Hepatocyte (in vitro differentiated cells): ENCODE results near the gene ADCY6. TPM values are rescaled to one million over a fixed set of nuclear protein-coding genes. Genes with fewer than 3 reads are reported as not detected.

Experiments
- DNase-seq: peaks from one replicate; pipeline ENCODE4 v3.0.0-alpha.2; 2016; ENCODE audit warnings: low spot score
- H2AFZ ChIP-seq: fragments of 200-600 bp; sonication (generic); 2 replicates; pipeline ENCODE4 v1.6.0; 2016; ENCODE audit warnings: antibody characterized with exemption, mild to moderate bottlenecking
- H3K27ac ChIP-seq: fragments of 200-600 bp; sonication (generic); 2 replicates; pipeline ENCODE4 v1.5.1; 2016; ENCODE audit warnings: mild to moderate bottlenecking
- H3K27me3 ChIP-seq: fragments of 200-600 bp; sonication (generic); 2 replicates; pipeline ENCODE4 v1.6.1; 2016
- H3K36me3 ChIP-seq: fragments of 200-600 bp; sonication (generic); replicated peaks from 2 replicates; pipeline ENCODE4 v1.5.1; 2016; ENCODE audit warnings: low read depth; ENCODE audit not compliant: insufficient read depth
- H3K4me1 ChIP-seq: fragments of 200-600 bp; sonication (generic); 2 replicates; pipeline ENCODE4 v1.5.1; 2016; ENCODE audit warnings: mild to moderate bottlenecking, moderate library complexity; ENCODE audit not compliant: insufficient read depth
- H3K4me2 ChIP-seq: fragments of 200-600 bp; sonication (generic); 2 replicates; pipeline ENCODE4 v1.6.0; 2016
- H3K4me3 ChIP-seq: fragments of 200-600 bp; sonication (generic); 2 replicates; pipeline ENCODE4 v1.5.1; 2016; ENCODE audit warnings: mild to moderate bottlenecking
- H3K79me2 ChIP-seq: fragments of 200-600 bp; sonication (generic); 2 replicates; pipeline ENCODE4 v1.6.0; 2017; ENCODE audit warnings: mild to moderate bottlenecking
- H3K9me2 ChIP-seq: fragments of 200-600 bp; sonication (generic); replicated peaks from 2 replicates; pipeline ENCODE4 v1.6.0; 2017; ENCODE audit warnings: mild to moderate bottlenecking; ENCODE audit not compliant: insufficient read depth
- H3K9me3 ChIP-seq: fragments of 200-600 bp; sonication (generic); 2 replicates; pipeline ENCODE4 v1.5.1; 2016; ENCODE audit warnings: low read depth, mild to moderate bottlenecking
- H4K20me1 ChIP-seq: fragments of 200-600 bp; sonication (generic); 2 replicates; pipeline ENCODE4 v1.6.0; 2016; ENCODE audit warnings: mild to moderate bottlenecking; ENCODE audit not compliant: insufficient read depth, poor library complexity, severe bottlenecking
- EZH2 ChIP-seq: fragments of 200-600 bp; sonication (generic); IDR thresholded peaks from 2 replicates; pipeline ENCODE4 v1.6.1; 2016; ENCODE audit warnings: antibody characterized with exemption, mild to moderate bottlenecking, borderline replicate concordance
- EZH2phosphoT487 ChIP-seq: fragments of 200-600 bp; sonication (generic); IDR thresholded peaks from one replicate; pipeline ENCODE4 v1.6.1; 2018; ENCODE audit warnings: antibody characterized with exemption, mild to moderate bottlenecking, low read depth, moderate library complexity; ENCODE audit not compliant: unreplicated experiment, severe bottlenecking
- WGBS: methylation state at CpG from one replicate; pipeline ENCODE4 v1.1.6; 2016; ENCODE audit warnings: low lambda C conversion rate; ENCODE audit errors: missing lambda C conversion rate; 5-methylcytosine and 5-hydroxymethylcytosine counted together
- polyA plus RNA-seq: library from polyadenylated mRNA; unstranded; fragments of >200 nt; fragmentation: Nextera tagmentation; extraction: Ambion mirVana; gene quantifications from 2 replicates; pipeline ENCODE4 v1.2.1, GENCODE V29; 2016
- total RNA-seq: library from RNA; depleted of rRNA; stranded (reverse); fragments of >200 nt; gene quantifications from 2 replicates; pipeline ENCODE4 v1.2.3, GENCODE V29; 2014
- TF ChIP-seq, protein P1 (sequence below): fragments of 200-600 bp; sonication (generic); IDR thresholded peaks from 2 replicates; pipeline ENCODE4 v1.5.1; 2016; ENCODE audit warnings: antibody characterized with exemption, mild to moderate bottlenecking; ENCODE audit not compliant: poor library complexity

Gene ADCY6
- total and polyA plus RNA-seq, 2 experiments from 2014 or later: 22.7 to 37.7 TPM

DNA sequence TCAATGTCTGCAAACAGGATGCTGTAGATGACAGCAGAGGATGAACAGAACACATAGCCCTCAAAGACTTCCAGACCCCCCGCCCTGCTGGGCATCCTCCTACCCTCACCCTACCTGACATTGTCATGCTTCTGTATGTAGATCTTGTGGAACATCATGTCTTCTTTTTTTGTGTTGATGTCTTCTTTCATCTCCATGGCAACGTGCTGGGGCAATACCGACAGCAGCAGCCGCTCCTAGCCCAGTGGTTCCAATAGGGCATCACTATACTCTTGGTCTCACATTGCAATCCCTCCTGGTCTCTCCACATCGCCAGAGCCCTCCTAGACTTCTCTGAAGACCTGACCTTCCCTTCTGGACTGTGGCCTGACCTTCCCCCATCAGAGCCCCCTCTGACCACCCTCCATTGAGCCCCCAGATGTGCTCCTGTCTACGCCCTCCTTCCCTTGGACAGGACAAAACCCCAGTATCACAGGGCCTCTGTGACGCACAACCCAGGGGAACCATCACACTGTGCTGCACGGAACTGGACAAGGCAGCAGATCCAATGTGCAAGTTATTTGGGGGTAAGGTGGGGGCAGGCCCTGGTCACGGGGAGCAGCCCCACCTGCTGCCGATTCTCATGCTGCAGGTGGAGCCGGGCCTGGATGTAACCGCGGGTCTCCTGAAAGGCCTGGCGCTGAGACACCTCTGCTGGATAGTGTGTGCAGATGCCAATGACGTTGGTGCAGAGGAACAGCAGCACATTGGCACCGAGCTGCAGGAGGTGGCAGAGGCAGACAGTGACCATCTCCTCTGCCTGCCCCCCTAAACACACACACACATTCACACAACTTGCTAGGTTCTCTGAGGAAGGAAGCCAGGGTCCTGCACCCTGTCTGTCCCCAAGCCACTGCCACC is 11.1 kb downstream of the ADCY6 start:
- Histone ChIP-seq H2AFZ (no peak overlapping the region), H3K4me1 (peaks cover 4% of the 10 kb centered on the region), H3K9me3 (no peaks in the 10 kb centered on the region), H3K4me3 (no peak overlapping the region), H4K20me1 (peaks cover 4% of the 10 kb centered on the region), H3K36me3 (peaks cover 4% of the 10 kb centered on the region), H3K27me3 (no peaks in the 10 kb centered on the region), H3K9me2 (no peaks in the 10 kb centered on the region), H3K4me2 (no peak overlapping the region), H3K27ac (no peak overlapping the region), H3K79me2 (peaks cover 33% of the 10 kb centered on the region)
- 94% methylated on average over 16 of the region's 16 CpGs for WGBS
- TF ChIP-seq EZH2 (no peak), EZH2phosphoT487 (no peak)
- TF ChIP-seq, protein P1, sequence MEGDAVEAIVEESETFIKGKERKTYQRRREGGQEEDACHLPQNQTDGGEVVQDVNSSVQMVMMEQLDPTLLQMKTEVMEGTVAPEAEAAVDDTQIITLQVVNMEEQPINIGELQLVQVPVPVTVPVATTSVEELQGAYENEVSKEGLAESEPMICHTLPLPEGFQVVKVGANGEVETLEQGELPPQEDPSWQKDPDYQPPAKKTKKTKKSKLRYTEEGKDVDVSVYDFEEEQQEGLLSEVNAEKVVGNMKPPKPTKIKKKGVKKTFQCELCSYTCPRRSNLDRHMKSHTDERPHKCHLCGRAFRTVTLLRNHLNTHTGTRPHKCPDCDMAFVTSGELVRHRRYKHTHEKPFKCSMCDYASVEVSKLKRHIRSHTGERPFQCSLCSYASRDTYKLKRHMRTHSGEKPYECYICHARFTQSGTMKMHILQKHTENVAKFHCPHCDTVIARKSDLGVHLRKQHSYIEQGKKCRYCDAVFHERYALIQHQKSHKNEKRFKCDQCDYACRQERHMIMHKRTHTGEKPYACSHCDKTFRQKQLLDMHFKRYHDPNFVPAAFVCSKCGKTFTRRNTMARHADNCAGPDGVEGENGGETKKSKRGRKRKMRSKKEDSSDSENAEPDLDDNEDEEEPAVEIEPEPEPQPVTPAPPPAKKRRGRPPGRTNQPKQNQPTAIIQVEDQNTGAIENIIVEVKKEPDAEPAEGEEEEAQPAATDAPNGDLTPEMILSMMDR: no peak
- DNase-seq: no peak

DNA sequence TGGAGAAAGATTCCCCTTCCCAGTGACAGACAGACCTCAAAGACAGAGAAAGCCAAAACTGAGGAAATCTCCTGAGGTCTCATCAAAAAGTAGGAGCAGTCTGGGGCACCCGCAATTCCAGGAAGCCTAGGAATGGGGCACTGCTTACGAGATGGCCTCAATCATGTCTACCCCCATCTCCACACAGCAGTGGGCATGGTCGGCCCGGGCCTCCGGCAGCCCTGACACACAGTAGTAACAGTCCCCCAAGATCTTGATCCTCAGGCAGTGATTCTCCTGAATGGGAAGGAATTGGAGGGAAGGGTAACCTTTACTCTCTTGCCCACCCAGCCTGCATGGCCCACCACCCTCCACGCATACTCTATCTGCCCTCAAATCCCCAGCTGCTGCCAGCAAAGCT is 11.9 kb downstream of the ADCY6 start:
- Histone ChIP-seq H3K4me2 (no peak overlapping the region), H3K9me2 (no peaks in the 10 kb centered on the region), H3K4me1 (peaks cover 4% of the 10 kb centered on the region), H4K20me1 (peaks cover 4% of the 10 kb centered on the region), H3K36me3 (peaks cover 4% of the 10 kb centered on the region), H3K9me3 (no peaks in the 10 kb centered on the region), H3K27ac (no peak overlapping the region), H3K4me3 (no peak overlapping the region), H3K79me2 (peaks cover 25% of the 10 kb centered on the region), H3K27me3 (no peaks in the 10 kb centered on the region), H2AFZ (no peak overlapping the region)
- WGBS: 98% methylated on average over 6 of the region's 6 CpGs
- no peak for DNase-seq
- TF ChIP-seq EZH2 (no peak), EZH2phosphoT487 (no peak)
- TF ChIP-seq, protein P1: no peak

DNA sequence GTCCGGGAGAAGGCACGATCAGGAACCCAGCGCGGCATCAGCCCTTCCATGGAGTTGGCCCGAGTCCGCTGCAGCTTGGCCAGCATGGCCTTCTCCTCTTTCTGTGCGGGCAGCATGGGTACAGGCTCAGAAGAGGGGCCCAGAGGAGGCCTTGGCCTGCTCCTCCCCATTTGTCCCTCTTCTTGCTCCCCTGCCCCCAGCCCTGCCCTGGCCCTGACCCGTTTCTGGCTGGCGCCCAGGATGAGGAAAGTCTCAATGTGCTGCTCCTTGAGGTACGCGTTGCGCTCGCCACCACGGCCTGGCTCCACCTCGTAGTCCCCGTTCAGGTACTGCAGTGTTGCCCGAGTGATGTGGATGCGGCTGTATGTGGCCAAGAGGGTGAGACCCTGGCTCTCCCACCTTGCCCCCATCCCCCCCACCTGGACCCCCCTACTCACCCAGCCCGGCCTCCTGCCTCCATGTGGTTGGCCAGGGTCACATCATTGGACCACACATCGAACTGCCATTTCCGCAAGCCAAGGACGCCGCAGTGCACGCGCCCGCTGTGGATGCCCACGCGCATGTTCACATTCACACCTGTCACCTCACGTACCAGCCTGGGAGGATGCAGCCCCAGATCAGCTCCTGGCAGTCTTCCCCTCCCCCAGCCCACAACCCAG is 12.8 kb downstream of the ADCY6 start:
- WGBS: 95% methylated on average over 29 of the region's 29 CpGs
- H3K36me3 ChIP-seq: peaks cover 4% of the 10 kb centered on the region
- no peak overlapping the region for H3K27ac ChIP-seq
- TF ChIP-seq EZH2 (no peak), EZH2phosphoT487 (no peak)
- TF ChIP-seq, protein P1: no peak
- DNase-seq: no peak
- peaks cover 4% of the 10 kb centered on the region for H4K20me1 ChIP-seq
- H3K4me3 ChIP-seq: no peak overlapping the region
- no peaks in the 10 kb centered on the region for H3K9me2 ChIP-seq
- H2AFZ ChIP-seq: no peak overlapping the region
- no peaks in the 10 kb centered on the region for H3K9me3 ChIP-seq
- H3K4me1 ChIP-seq: peaks cover 4% of the 10 kb centered on the region
- no peaks in the 10 kb centered on the region for H3K27me3 ChIP-seq
- H3K4me2 ChIP-seq: no peak overlapping the region
- peaks cover 16% of the 10 kb centered on the region for H3K79me2 ChIP-seq
